HepG2 (cell line): ENCODE measurements around the gene MGARP. TPM values are rescaled to one million over a fixed set of nuclear protein-coding genes. Genes with fewer than 3 reads are reported as not detected.

ENCODE experiments used
- ATAC-seq: fragments of 200-7000 bp; cut with Tn5 transposase; 3 replicates; pipeline ENCODE4 v1.9.1; 2020; ENCODE audit warnings: mild to moderate bottlenecking, moderate library complexity
- BruUV-seq: library from RNA; stranded (reverse); fragments of 400-500 nt; replicated peaks from 2 replicates; lab custom pipeline; 2021; lab: Mats Ljungman, UMichigan
- CTCF ChIA-PET: fragments of 300-600 bp; formaldehyde crosslinking; extraction: SDS; loops from one replicate; lab custom pipeline; 2021; ENCODE audit warnings: low total read pairs, inconsistent platforms, low intra/inter-chr PET ratio; lab: Yijun Ruan, JAX
- POLR2A ChIA-PET: fragments of 350-600 bp; sonication (Branson Sonifier 250); formaldehyde crosslinking; loops from one replicate; lab custom pipeline; 2020; ENCODE audit warnings: antibody characterized with exemption, inconsistent platforms; lab: Yijun Ruan, JAX
- DNase-seq: peaks from one replicate; pipeline ENCODE4 v3.0.0-alpha.2; 2015; ENCODE audit warnings: low spot score
- FAIRE-seq: peaks from 3 replicates; lab custom pipeline; 2011; peaks lifted over from hg19 to GRCh38; lab: Jason Lieb, UNC
- H2AFZ ChIP-seq: one replicate; pipeline ENCODE4 v1.6.1; 2011; ENCODE audit warnings: low read length, inconsistent platforms
- H3K27ac ChIP-seq: fragments of 300-600 bp; 3 replicates; pipeline ENCODE4 v1.8.0; 2011; ENCODE audit warnings: mixed run types, mild to moderate bottlenecking, mixed read lengths, low read length, inconsistent platforms; ENCODE audit not compliant: insufficient read depth; ENCODE audit errors: extremely low read length
- H3K27me3 ChIP-seq, 2 experiments: fragments of 200-600 bp in 1 of 2; 2 replicates in 1 of 2; 3 replicates in 1 of 2; pipeline versions ENCODE4 v1.6.0 to v1.8.0; 2011; ENCODE audit warnings: low read length in 2 of 2, mild to moderate bottlenecking in 2 of 2, moderate library complexity in 2 of 2, inconsistent platforms in 1 of 2; ENCODE audit not compliant: insufficient read depth in 2 of 2, control insufficient read depth in 1 of 2
- H3K36me3 ChIP-seq, 2 experiments: fragments of 200-600 bp in 1 of 2; replicated peaks in 1 of 2; 2 replicates in 1 of 2; 3 replicates in 1 of 2; pipeline versions ENCODE4 v1.5.1 to v1.8.0; 2011; ENCODE audit warnings: low read length in 2 of 2, inconsistent platforms in 1 of 2; ENCODE audit not compliant: insufficient read depth in 2 of 2, control insufficient read depth in 1 of 2
- H3K4me1 ChIP-seq: 2 replicates; pipeline ENCODE4 v1.5.1; 2012; ENCODE audit warnings: low read length, inconsistent platforms; ENCODE audit not compliant: insufficient read depth
- H3K4me2 ChIP-seq: 2 replicates; pipeline ENCODE4 v1.6.0; 2011; ENCODE audit warnings: low read depth, low read length, inconsistent platforms
- H3K4me3 ChIP-seq, 3 experiments: fragments of 200-600 bp in 1 of 3; sonication (generic), shearing (Covaris generic) in 1 of 3; replicated peaks in 1 of 3; 2 replicates each; pipeline ENCODE4 v1.5.1; 2011 to 2016; ENCODE audit warnings: low read length in 3 of 3, inconsistent platforms in 2 of 3, low read depth in 2 of 3, mild to moderate bottlenecking in 2 of 3, control low read depth in 1 of 3, mixed read lengths in 1 of 3; ENCODE audit not compliant: insufficient read depth in 1 of 3
- H3K79me2 ChIP-seq: one replicate; pipeline ENCODE4 v1.6.1; 2011; ENCODE audit warnings: low read length, inconsistent platforms; ENCODE audit not compliant: insufficient read depth
- H3K9ac ChIP-seq: 2 replicates; pipeline ENCODE4 v1.6.0; 2011; ENCODE audit warnings: mild to moderate bottlenecking, low read depth, low read length, inconsistent platforms; ENCODE audit not compliant: insufficient read depth
- H3K9me3 ChIP-seq: 2 replicates; pipeline ENCODE4 v1.5.1; 2012; ENCODE audit warnings: mild to moderate bottlenecking, low read length
- H4K20me1 ChIP-seq: 2 replicates; pipeline ENCODE4 v1.6.0; 2011; ENCODE audit warnings: inconsistent platforms, mild to moderate bottlenecking, low read length, moderate library complexity; ENCODE audit not compliant: insufficient read depth
- ADNP ChIP-seq: sonication (generic); formaldehyde crosslinking; IDR thresholded peaks from 2 replicates; pipeline ENCODE4 v1.4.0; 2020; ENCODE audit warnings: missing genetic modification reagents
- CCAR2 ChIP-seq: fragments of 200-400 bp; formaldehyde crosslinking; optimal IDR thresholded peaks from 2 replicates; pipeline ENCODE3; 2018; ENCODE audit warnings: low read depth, mild to moderate bottlenecking, low read length, moderate library complexity
- CENPX ChIP-seq: sonication (generic); formaldehyde crosslinking; IDR thresholded peaks from 2 replicates; pipeline ENCODE4 v1.9.0; 2021; ENCODE audit warnings: mild to moderate bottlenecking, missing genetic modification reagents, moderate library complexity
- ELF1 ChIP-seq: sonication (generic); formaldehyde crosslinking; IDR thresholded peaks from 2 replicates; pipeline ENCODE4 v1.4.0; 2020; ENCODE audit warnings: missing genetic modification reagents
- ELF4 ChIP-seq: sonication (generic); formaldehyde crosslinking; IDR thresholded peaks from 2 replicates; pipeline ENCODE4 v1.5.0; 2020; ENCODE audit warnings: missing genetic modification reagents, mild to moderate bottlenecking, moderate library complexity, borderline replicate concordance
- FOXJ3 ChIP-seq: sonication (generic); formaldehyde crosslinking; IDR thresholded peaks from 2 replicates; pipeline ENCODE4 v1.4.0; 2020; ENCODE audit warnings: missing genetic modification reagents, mild to moderate bottlenecking, borderline replicate concordance
- FOXP4 ChIP-seq: sonication (generic); formaldehyde crosslinking; IDR thresholded peaks from 2 replicates; pipeline ENCODE4 v1.4.0; 2020; ENCODE audit warnings: missing genetic modification reagents
- HDAC2 ChIP-seq: sonication (generic); formaldehyde crosslinking; IDR thresholded peaks from 2 replicates; pipeline ENCODE4 v1.4.0; 2020; ENCODE audit warnings: missing genetic modification reagents
- HNRNPL ChIP-seq: fragments of 200-400 bp; formaldehyde crosslinking; IDR thresholded peaks from 2 replicates; pipeline ENCODE4 v1.6.1; 2017; ENCODE audit warnings: mild to moderate bottlenecking, low read depth, low read length
- KLF6 ChIP-seq: IDR thresholded peaks from 2 replicates; pipeline ENCODE4 v1.8.0; 2016; ENCODE audit warnings: missing biosample characterization, missing genetic modification reagents
- NCOA5 ChIP-seq: sonication (generic); formaldehyde crosslinking; IDR thresholded peaks from 2 replicates; pipeline ENCODE4 v1.4.0; 2020; ENCODE audit warnings: missing genetic modification reagents
- NR2C2 ChIP-seq: sonication (generic); formaldehyde crosslinking; IDR thresholded peaks from 2 replicates; pipeline ENCODE4 v1.4.0; 2020; ENCODE audit warnings: missing genetic modification reagents, mild to moderate bottlenecking, moderate library complexity, borderline replicate concordance
- PHF5A ChIP-seq: IDR thresholded peaks from one replicate; pipeline ENCODE4 v1.6.1; 2018; ENCODE audit warnings: low read depth, missing genetic modification reagents; ENCODE audit not compliant: unreplicated experiment
- RBAK ChIP-seq: sonication (generic); formaldehyde crosslinking; IDR thresholded peaks from 2 replicates; pipeline ENCODE4 v1.5.1; 2020; ENCODE audit warnings: mild to moderate bottlenecking, missing genetic modification reagents
- RBM22 ChIP-seq: fragments of 200-400 bp; formaldehyde crosslinking; optimal IDR thresholded peaks from 2 replicates; pipeline ENCODE3; 2017; ENCODE audit warnings: mild to moderate bottlenecking, low read length, moderate library complexity
- SALL2 ChIP-seq: sonication (generic); formaldehyde crosslinking; IDR thresholded peaks from 2 replicates; pipeline ENCODE4 v1.8.1; 2023; ENCODE audit warnings: mild to moderate bottlenecking, missing genetic modification reagents, inconsistent platforms
- SNAI1 ChIP-seq: sonication (generic); formaldehyde crosslinking; IDR thresholded peaks from 2 replicates; pipeline ENCODE4 v1.5.0; 2020; ENCODE audit warnings: mild to moderate bottlenecking, missing genetic modification reagents, borderline replicate concordance
- SNRNP70 ChIP-seq: fragments of 200-400 bp; formaldehyde crosslinking; IDR thresholded peaks from 2 replicates; pipeline ENCODE4 v1.6.1; 2017; ENCODE audit warnings: mild to moderate bottlenecking, low read depth, low read length, moderate library complexity
- TFE3 ChIP-seq: IDR thresholded peaks from 2 replicates; pipeline ENCODE4 v1.6.1; 2016
- ZFY ChIP-seq: sonication (generic); formaldehyde crosslinking; IDR thresholded peaks from 2 replicates; pipeline ENCODE4 v1.4.0; 2020; ENCODE audit warnings: missing genetic modification reagents
- ZKSCAN5 ChIP-seq: sonication (generic); formaldehyde crosslinking; IDR thresholded peaks from 2 replicates; pipeline ENCODE4 v1.5.1; 2020; ENCODE audit warnings: mild to moderate bottlenecking, missing genetic modification reagents
- ZNF207 ChIP-seq: fragments of 450-650 bp; IDR thresholded peaks from 2 replicates; pipeline ENCODE4 v1.6.1; 2016; ENCODE audit warnings: antibody characterized with exemption, borderline replicate concordance
- ZNF747 ChIP-seq: sonication (generic); formaldehyde crosslinking; IDR thresholded peaks from 2 replicates; pipeline ENCODE4 v1.8.1; 2023; ENCODE audit warnings: missing genetic modification reagents, mild to moderate bottlenecking, borderline replicate concordance
- ZNF761 ChIP-seq: sonication (generic); formaldehyde crosslinking; conservative IDR thresholded peaks from 2 replicates; pipeline ENCODE4 v1.4.0; 2020; ENCODE audit warnings: mild to moderate bottlenecking, missing genetic modification reagents
- WGBS: methylation state at CpG from one replicate; pipeline ENCODE4 v1.1.6; 2017; ENCODE audit warnings: low lambda C conversion rate; 5-methylcytosine and 5-hydroxymethylcytosine counted together
- in situ Hi-C: cut with HindIII; loops from 2 replicates; pipeline ENCODE4 v1.10.0; 2017; ENCODE audit warnings: low pct_unique_long_range_greater_than_20kb; ENCODE audit not compliant: extremely low pct_ligation_motif_present
- intact Hi-C: fragments of 100-400 bp; cut with micrococcal nuclease; formaldehyde crosslinking; loops from one replicate; pipeline ENCODE4 v1.10.0; 2022; ENCODE audit not compliant: unreplicated experiment
- polyA plus RNA-seq, 8 experiments: library from polyadenylated mRNA; depleted of rRNA in 3 of 8; stranded (reverse) in 7 of 8; unstranded in 1 of 8; fragments of >200 nt; fragmentation: Illumina TruSeq in 4 of 8; extraction: Trizol in 4 of 8; gene quantifications; 2 replicates each; pipeline versions ENCODE4 v1.2.1 to v1.2.3, GENCODE V29; 2011 to 2016; ENCODE audit warnings: low read depth in 4 of 8, missing spikeins in 1 of 8, mixed read lengths in 1 of 8; ENCODE audit not compliant: insufficient read depth in 1 of 8
- total RNA-seq, 5 experiments: library from RNA; depleted of rRNA; stranded (reverse); fragments of >200 nt; fragmentation: Illumina TruSeq; extraction: Trizol; gene quantifications; 2 replicates each; pipeline ENCODE4 v1.2.3, GENCODE V29; 2016; ENCODE audit warnings: low read depth in 1 of 5

Gene MGARP
- total and polyA plus RNA-seq, 2 of the 13 experiments (the other 11 are each of a cell fraction or from before 2014, with no cell fraction given) = 0.11 to 0.13 TPM

GRCh38 chr4:139329665-139330200 is 49.7 kb upstream of the MGARP start (continued):
- no peak for TF ChIP-seq ZFY
- TF ChIP-seq CCAR2 = no peak
- no peak for TF ChIP-seq NCOA5 (CRISPR knock-in tag)
- no peak for TF ChIP-seq FOXP4 (CRISPR knock-in tag)
- no peak for TF ChIP-seq ELF1 (CRISPR knock-in tag)
- TF ChIP-seq RBM22 = no peak
- no peak for TF ChIP-seq ZNF761 (CRISPR knock-in tag)
- TF ChIP-seq HDAC2 (CRISPR knock-in tag) = no peak
- no peak for TF ChIP-seq CENPX (CRISPR knock-in tag)

GRCh38 chr4:139324620-139325019 is 44.6 kb upstream of the MGARP start:
- Histone ChIP-seq H3K4me3 (no peak overlapping the region), H3K36me3 (peaks cover under 1 to 4% of the 10 kb centered on the region in 2 experiments; a peak in 4 of 5 replicates), H3K27ac (no peak overlapping the region), H4K20me1 (peaks cover 19% of the 10 kb centered on the region; the same call in 1 of the 2 replicates), H3K9me3 (no peaks in the 10 kb centered on the region), H3K27me3 (no peaks in the 10 kb centered on the region), H3K4me1 (peaks cover 28% of the 10 kb centered on the region), H3K9ac (no peak overlapping the region), H3K4me2 (no peak overlapping the region), H3K79me2 (peaks cover 89% of the 10 kb centered on the region), H2AFZ (no peak overlapping the region)
- FAIRE-seq (no peak), DNase-seq (no peak), ATAC-seq (no peak)
- intact Hi-C loops = no loop called here
- CTCF ChIA-PET = no interaction called here
- WGBS = 86% methylated on average over 6 of the region's 6 CpGs
- POLR2A ChIA-PET = no interaction called here
- no TSS peak for BruUV-seq
- in situ Hi-C loops = no loop called here
- TF ChIP-seq ADNP (CRISPR knock-in tag) = no peak
- TF ChIP-seq ELF4 (CRISPR knock-in tag) = no peak
- TF ChIP-seq PHF5A (CRISPR knock-in tag) = no peak
- no peak for TF ChIP-seq FOXJ3 (CRISPR knock-in tag)
- no peak for TF ChIP-seq KLF6 (CRISPR knock-in tag)
- TF ChIP-seq HNRNPL = no peak
- no peak for TF ChIP-seq NR2C2 (CRISPR knock-in tag)
- TF ChIP-seq SNAI1 (CRISPR knock-in tag) = no peak
- TF ChIP-seq ZNF207 = no peak
- TF ChIP-seq RBAK (CRISPR knock-in tag) = no peak
- no peak for TF ChIP-seq SNRNP70
- no peak for TF ChIP-seq TFE3 (CRISPR knock-in tag)
- no peak for TF ChIP-seq ZNF747 (CRISPR knock-in tag)
- no peak for TF ChIP-seq ZKSCAN5 (CRISPR knock-in tag)
- no peak for TF ChIP-seq SALL2 (CRISPR knock-in tag)
